ENCODE measurements around the gene C10orf67. TPM values are rescaled to one million over a fixed set of nuclear protein-coding genes. Genes with fewer than 3 reads are reported as not detected.

The C10orf67 gene
- total and polyA plus RNA-seq, 2 of the 8 experiments (the other 6 are each of a cell fraction or from before 2014, with no cell fraction given), result 0.05 to 0.11 TPM

DNA sequence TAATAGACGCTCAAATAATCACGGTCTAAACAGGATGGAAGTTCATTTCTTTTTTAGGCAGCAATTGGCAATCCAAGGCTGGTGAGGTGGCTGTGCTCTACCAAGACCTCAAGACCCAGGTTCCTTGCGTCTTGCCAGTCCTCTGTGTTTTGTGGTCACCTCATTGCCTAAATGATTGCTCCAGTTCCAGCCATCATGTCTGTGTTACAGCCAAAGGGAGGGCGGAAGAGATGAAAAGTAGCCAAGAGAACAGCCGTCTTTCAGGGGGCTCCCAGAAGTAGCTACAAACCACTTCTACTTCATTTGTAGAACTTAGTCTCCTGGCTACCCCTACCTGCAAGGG, 19.2 kb upstream of the C10orf67 start:
- Histone ChIP-seq H3K14ac (ENCODE audit: insufficient read length) (no peak overlapping the region), H3K9ac (replicated peaks in 1 of 4; ENCODE audit: extremely low read depth in 1 of 4, low read depth in 3 of 4, low read length in 3 of 4) (no peak overlapping the region), H4K5ac (ENCODE audit: insufficient read length, low read depth, low read length) (no peak overlapping the region), H3K18ac (ENCODE audit: extremely low read depth, low read length) (no peak overlapping the region), H2BK5ac (ENCODE audit: low read depth, low read length) (no peak overlapping the region), H2AFZ (ENCODE audit: low read length) (no peak overlapping the region), H2BK20ac (ENCODE audit: low read length) (no peak overlapping the region), H4K8ac (ENCODE audit: extremely low read depth, insufficient read depth, low read length) (no peak overlapping the region; the same call in 1 of the 2 replicates), H4K20me1 (replicated peaks in 1 of 2; ENCODE audit: control insufficient read depth in 1 of 2, insufficient read depth in 2 of 2, low read length in 2 of 2) (no peaks in the 10 kb centered on the region), H3K23me2 (ENCODE audit: low read depth, low read length) (no peaks in the 10 kb centered on the region), H3K27ac (ENCODE audit: low read depth, low read length) (no peak overlapping the region), H2BK15ac (ENCODE audit: low read length) (no peak overlapping the region), H3K27me3 (replicated peaks in 1 of 4; ENCODE audit: control insufficient read depth in 3 of 4, extremely low read depth in 1 of 4, insufficient read depth in 3 of 4, low read length in 3 of 4) (no peaks in the 10 kb centered on the region), H2AK5ac (ENCODE audit: low read depth, low read length) (no peak overlapping the region), H2BK12ac (ENCODE audit: low read depth, low read length) (no peak overlapping the region), H4K91ac (replicated peaks; ENCODE audit: insufficient read length, low read length) (no peak overlapping the region), H3K79me1 (ENCODE audit: low read depth, low read length) (no peaks in the 10 kb centered on the region), H3K36me3 (ENCODE audit: control insufficient read depth in 2 of 4, insufficient read depth in 4 of 4, low read length in 3 of 4) (no peaks in the 10 kb centered on the region), H2BK120ac (replicated peaks; ENCODE audit: low read depth, low read length) (no peak overlapping the region), H3K23ac (ENCODE audit: insufficient read length) (no peak overlapping the region), H3K4ac (replicated peaks; ENCODE audit: insufficient read length, low read depth, low read length) (no peak overlapping the region), H3K4me1 (replicated peaks in 1 of 4; ENCODE audit: control insufficient read depth in 3 of 4, insufficient read depth in 4 of 4, low read length in 3 of 4) (no peaks in the 10 kb centered on the region), H3K9me3 (ENCODE audit: insufficient read depth in 2 of 2, low read depth in 1 of 2, low read length in 1 of 2) (no peaks in the 10 kb centered on the region), H3K4me3 (ENCODE audit: extremely low read depth in 1 of 4, insufficient read depth in 2 of 4, low read depth in 3 of 4, low read length in 4 of 4) (no peak overlapping the region), H3K79me2 (ENCODE audit: control insufficient read depth in 1 of 2, insufficient read depth in 2 of 2, low read length in 2 of 2) (no peaks in the 10 kb centered on the region), H3K4me2 (ENCODE audit: insufficient read depth in 1 of 2, low read depth in 2 of 2, low read length in 2 of 2) (no peak overlapping the region), H3K56ac (replicated peaks; ENCODE audit: insufficient read length, low read depth, low read length) (no peak overlapping the region)
- TF ChIP-seq YY1 (IDR thresholded peaks at IDR 0.05; ENCODE audit: low read depth, low read length), result no peak
- no peak for TF ChIP-seq HDAC6 (IDR thresholded peaks at IDR 0.05; ENCODE audit: low read depth, low read length)
- no peak for TF ChIP-seq SRF (IDR thresholded peaks at IDR 0.05; ENCODE audit: low read depth, low read length)
- TF ChIP-seq, protein P1, sequence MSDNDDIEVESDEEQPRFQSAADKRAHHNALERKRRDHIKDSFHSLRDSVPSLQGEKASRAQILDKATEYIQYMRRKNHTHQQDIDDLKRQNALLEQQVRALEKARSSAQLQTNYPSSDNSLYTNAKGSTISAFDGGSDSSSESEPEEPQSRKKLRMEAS (IDR thresholded peaks at IDR 0.05), result no peak
- no peak for TF ChIP-seq FOSL1 (IDR thresholded peaks at IDR 0.05; ENCODE audit: insufficient read depth, low read depth, low read length)
- TF ChIP-seq SIX5 (IDR thresholded peaks at IDR 0.05; ENCODE audit: low read depth, low read length), result no peak
- no peak for TF ChIP-seq CHD2 (IDR thresholded peaks at IDR 0.05; ENCODE audit: low read length)
- TF ChIP-seq KDM1A (IDR thresholded peaks at IDR 0.05; ENCODE audit: borderline replicate concordance, low read length), result no peak
- no peak for TF ChIP-seq TEAD4 (IDR thresholded peaks at IDR 0.05; ENCODE audit: low read depth, low read length)
- no peak for TF ChIP-seq KDM5A (IDR thresholded peaks at IDR 0.05; ENCODE audit: low read length)
- no peak for TF ChIP-seq GABPA (IDR thresholded peaks at IDR 0.05; ENCODE audit: borderline replicate concordance, insufficient read depth, low read length)
- no peak for TF ChIP-seq SAP30 (IDR thresholded peaks at IDR 0.05; ENCODE audit: insufficient read depth, insufficient replicate concordance, low read length)
- no peak for TF ChIP-seq TCF12 (IDR thresholded peaks at IDR 0.05; ENCODE audit: low read depth, low read length)
- DNase-seq (ENCODE audit: low read depth in 1 of 2, low spot score in 2 of 2), result no peak
- POLR2A ChIA-PET (ENCODE audit: partially characterized antibody), result no interaction called here
- CTCF ChIA-PET (ENCODE audit: partially characterized antibody), result interaction anchor here (1.0 to 1.5 kb wide), 3 partner anchors 16 to 70 kb away, joined by 4 to 6 read pairs (median 5); no protein-coding TSS in a partner anchor
- 87% methylated on average over 5 of the region's 5 CpGs; no CpG with 5 or more reads in 1 of the 2 experiments for WGBS, 2 experiments (ENCODE audit: extremely low coverage in 1 of 2, insufficient coverage in 1 of 2, insufficient read length in 1 of 2, insufficient replicate concordance in 2 of 2, low coverage in 1 of 2, low lambda C conversion rate in 2 of 2, missing lambda C conversion rate in 1 of 2)
- no peak for FAIRE-seq

All from H1 (cell line).